Activated T-helper 1 cell treated with Interleukin-2 at 50 U/mL for 16 hours (primary cell): ENCODE data around the gene FHIT.

ENCODE experiments used
- DNase-seq: peaks from one replicate; pipeline ENCODE4 v3.0.0-alpha.2; 2020; ENCODE audit warnings: low read depth

FHIT gene

DNA sequence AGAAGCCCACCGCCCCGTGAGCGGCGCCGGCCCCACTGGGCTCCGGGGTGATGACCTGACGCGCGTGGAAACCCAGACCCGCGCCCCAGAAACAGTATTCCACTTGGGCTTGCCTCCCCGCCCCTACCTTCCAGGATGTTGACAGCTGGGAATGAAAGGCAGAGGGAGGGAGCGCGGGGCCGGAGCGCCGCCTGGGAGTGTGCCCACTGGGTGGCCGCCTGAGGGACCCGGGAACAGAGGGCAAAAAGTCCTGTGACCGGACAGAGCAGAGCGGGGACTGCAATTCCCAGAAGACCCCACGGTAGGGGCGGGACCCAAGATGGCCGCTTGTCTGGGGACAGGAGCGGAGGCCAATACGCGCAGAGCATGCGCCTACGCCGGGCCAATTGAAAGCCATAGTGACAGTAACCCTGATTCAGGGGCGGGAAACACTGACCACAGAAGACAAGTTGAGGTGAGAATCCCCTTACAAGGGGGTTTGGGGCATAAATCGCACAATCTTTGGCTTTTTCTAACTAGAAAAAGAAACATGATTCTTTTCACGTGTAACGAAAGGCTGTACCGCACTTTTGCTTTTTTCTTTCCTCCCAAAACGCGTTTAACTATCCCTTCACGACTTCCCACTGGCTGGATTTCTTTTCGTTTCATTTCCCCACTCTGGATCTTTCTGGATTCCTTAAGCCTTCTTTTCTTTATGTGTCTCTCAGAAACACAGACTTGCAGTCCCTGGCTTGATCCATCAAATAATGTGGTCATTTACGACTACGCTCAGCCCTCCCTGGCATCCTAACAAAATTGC lies at the start of gene FHIT:
Gene FHIT, minus strand, starts transcription at position 279 of the 799 bp plus-strand sequence.
- DNase-seq = peak; percentile 68

DNA sequence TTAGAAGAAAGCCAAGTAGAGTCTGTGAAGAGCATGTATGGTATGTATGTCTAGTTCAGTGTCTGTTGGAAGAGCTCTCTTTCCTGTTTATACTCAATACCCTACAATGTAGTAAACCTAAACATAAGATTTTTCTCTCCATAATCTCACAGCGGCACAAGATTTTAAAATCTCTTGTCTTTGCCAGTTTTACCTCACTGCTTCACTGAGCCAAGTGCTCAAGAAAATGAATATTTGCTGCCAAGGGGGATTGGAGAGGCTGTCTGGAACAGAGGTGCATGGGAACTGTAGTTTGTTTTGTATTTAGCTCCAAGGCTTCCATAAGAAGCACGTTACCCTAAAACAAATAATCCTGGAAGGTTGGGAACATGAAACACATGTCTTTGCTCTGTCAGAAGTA lies 49.5 kb upstream of the FHIT start:
- no peak for DNase-seq

DNA sequence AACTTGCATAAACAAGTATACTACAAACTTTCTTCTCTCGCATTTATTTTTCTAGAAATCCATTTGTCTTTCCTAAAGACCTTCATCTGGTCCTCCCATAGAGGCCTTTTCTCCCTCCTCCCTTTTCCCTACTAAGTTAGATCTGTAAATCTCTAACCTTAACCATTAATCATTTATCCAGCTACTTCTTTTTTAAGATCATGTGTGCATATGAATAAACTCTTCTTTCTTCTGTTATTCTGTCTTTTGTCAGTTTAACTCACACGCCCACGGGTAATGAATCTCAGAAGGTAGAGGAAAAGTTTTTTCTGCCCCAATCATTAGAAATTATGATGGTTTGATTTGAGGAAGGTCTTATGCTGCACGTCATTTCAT lies 48.7 kb upstream of the FHIT start:
- no peak for DNase-seq

DNA sequence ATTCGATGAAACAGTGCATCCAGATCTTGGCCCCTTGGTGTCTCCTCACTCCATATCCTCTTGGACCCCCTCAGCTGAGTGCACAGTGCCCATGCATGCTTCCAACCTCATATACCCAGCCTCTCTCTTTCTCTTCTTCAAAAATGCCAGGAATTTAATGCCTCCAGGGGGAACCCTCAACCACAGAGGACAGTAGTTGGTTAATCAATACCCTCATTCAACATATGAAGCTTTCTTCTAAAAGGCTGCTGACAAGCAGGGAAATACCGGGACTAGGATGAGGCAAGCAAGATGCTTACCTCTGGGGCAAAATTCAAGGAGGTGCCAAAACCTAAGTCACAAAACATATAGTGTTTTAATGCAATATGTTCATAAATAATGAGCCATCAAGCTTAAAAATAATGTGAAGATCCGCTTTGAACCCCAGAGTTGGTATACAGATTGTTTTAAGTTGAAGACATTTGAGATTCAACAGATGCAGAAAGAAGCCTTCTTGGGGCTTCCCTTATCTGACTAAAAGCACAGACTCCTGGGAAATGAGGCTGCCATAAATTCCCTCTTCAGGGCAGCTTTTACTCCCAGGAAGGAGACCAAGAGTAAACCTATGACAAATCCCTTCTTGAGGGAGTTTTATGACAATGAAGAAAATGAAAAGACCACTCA lies 48.2 kb upstream of the FHIT start:
- DNase-seq = no peak

DNA sequence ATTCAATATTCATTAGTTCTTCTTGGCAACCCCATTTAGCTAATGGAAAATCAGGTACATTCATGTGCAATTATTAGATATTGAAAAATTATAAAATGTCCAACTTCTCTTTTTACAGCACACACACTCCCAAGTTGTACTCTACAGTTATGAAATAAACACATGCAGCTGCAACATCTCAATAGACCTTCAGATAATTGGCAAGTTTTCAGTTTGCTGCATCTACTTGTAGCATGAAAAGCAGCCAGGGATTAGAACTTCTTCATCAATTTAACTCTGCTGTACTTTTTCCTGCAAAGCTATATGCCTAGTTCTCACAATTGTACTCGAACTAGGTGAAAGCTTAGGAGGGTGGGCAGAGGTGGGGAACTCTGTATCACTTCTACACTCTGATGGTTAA lies 46.6 kb upstream of the FHIT start:
- no peak for DNase-seq

DNA sequence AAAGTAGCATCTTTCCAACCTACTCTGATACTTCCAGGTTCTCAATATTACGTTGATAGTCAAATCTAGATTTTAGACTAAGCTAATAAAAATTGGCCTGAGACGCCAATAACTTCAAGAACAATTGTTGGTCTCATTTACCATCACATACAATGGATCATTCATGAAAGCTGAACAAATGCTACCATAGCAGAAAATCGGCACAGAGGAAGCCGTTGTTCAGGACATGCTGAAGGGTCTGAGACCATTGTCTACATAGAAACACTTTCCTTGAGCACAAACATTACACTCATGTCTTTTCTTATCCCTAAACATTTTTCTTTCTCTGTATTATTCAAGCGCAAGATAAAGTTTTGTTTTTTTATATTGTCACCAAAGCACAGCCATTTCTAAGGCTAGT lies 37.2 kb upstream of the FHIT start:
- DNase-seq = no peak

DNA sequence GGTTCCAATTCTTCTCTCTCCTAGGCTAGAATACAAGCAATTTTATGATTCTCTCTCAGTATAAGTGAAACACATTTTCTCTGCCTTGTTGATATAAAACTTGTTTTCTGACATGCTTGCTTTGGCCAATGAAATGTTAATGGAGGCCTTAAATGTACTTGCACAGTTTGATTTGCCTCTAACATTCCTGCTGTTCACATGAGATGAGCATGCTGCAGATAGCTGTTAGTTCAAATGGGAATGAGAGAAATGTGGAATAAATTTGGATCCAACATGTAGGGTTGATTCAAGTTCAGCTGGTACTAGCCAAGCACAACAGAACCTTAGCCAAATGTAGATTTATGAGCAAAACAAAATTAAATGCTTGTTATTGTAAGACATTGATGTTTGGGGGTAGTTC lies 32.6 kb upstream of the FHIT start:
- DNase-seq = no peak

DNA sequence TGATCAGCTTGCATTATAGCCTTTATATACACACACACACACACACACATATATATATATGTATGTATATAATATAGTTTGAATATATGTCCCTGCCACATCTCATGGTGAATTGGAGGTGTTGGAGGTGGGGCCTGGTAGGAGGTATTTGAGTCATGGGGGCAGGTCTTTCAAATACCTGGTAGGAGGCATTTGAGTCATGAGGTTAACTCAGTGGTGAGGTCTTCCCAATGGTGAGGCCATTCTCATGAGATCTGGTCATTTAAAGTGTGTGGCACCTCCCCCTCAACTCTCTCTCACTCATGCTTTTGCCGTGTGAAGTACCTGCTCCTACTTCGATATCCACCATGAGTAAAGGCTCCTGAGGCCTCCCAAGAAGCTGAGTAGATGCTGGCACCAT lies 27.5 kb upstream of the FHIT start:
- DNase-seq = no peak

DNA sequence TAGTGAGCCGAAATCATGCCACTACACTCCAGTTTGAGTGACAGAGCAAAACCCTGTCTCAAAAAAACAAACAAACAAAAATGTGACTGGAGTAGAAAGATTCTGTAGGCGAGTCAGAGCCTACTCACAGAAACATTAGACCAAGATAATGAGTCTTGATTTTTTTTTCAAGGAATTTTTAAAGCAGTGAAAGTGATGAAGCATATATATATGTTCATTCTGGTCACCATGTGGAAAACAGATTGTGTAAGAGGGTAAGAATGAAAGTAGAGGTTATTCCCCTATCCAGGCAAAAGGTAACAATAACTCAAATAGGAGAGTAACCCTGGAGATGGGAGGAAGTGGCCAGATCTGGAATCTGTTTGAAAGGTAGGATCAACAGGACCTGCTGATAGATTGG lies 26.2 kb upstream of the FHIT start:
- DNase-seq = no peak

DNA sequence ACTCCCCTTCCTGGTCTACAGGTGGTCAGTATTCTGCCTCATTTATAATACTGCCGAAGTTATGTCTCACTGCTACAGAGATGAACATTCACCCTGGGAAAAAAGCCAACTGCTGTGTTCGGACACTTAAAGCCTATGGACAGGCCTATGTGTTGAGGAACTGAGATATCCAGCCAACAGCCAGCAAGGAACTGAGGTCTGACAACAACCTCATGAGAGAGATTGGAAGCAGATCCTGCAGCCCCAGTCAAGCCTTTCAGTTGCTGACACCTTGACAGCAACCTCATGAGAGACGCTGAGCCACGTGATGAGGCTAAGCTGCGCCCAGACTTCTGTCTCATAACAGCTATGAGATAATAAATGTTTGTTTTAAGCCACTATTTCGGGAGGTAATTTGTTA lies 18.2 kb upstream of the FHIT start:
- DNase-seq = no peak

DNA sequence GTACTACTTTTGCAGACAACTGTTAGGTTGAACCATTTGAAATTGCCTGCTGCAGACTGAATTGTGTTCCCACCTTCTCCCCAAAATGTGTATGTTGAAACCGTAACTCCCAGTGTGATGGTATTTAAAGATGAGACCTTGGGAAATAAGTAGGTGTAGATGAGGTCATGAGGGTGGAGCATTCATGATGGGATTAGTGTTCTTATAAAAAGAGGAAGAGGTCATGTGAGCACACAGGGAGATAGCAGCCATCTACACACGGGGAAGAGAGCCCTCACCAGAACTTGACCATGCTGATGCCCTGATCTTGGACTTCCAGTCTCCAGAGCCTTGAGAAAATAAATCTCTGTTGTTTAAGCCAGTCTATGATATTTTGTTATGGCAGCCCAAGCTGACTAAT lies 17.4 kb upstream of the FHIT start:
- DNase-seq = no peak

DNA sequence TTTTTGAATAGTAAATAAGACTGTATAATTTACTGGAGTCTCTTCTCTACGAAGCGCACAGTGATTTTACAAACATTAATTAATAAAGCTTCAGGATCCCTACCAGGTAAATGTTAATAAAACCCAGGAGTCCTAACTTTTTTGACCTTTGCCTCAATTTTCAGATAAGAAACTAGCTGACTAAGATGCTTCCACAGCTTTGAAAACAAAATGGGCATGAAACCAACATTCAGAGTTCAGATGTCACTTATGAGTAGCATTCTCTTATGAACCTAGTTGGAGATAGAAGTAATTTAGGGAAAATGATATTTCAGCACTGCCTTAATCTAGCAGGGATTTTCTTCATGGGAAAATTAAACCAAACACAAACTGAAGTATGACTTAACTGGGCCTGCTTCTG lies 13.0 kb upstream of the FHIT start:
- no peak for DNase-seq

DNA sequence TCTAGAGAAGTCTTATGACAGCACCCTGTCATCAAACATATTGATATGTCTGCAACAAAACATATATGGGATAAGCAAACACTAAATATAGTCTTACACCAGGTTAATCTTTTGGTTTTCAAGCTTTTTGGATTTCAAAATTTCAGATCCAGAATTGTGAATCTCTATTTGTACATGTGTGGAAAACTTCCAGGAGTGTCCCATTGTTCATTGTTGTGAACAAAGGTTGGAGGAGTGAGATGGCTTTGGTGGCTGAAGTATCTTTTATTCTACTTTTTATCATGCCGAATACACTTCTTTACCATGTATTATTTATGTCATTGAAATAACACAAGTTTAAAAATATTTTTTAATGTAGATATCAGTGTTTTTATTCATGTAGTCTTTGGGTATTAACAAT lies 5.9 kb upstream of the FHIT start:
- DNase-seq = no peak

DNA sequence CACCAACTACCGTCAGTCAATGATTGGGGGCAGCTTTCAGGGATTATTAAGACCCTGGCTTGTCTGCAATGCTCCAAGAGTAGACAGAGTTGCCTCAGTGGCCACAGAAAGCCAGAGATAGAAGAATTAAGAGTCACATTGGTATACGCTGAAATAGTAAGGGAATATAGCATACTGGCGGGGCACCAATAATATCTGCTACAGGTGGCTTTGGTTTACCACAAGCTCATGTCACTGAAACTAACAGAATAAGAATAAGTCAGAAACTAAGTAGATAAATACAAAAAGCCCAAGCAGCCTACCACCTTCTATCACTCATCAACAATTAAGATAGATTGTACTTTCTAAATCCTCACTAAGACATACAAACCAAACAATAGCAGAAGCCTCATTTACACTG lies 2.5 kb upstream of the FHIT start:
- DNase-seq = no peak

DNA sequence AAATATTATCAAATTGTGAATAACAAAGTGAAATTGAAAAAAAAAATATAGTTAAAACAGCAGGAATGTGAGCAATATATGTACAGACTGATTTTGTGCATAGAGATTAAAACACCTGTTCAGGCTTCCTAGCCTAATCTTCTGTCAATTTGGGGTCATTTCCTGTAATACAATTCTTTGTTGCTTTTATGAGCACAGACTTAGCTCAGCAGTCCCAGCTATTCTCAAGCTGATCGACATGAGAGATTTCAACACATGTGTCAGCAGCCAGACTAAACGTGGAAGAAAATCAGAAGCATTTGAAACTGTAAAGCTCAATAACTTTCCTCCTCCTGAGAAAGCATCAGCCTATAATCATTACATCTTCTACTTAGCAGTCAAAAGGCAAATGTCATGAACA lies 1.6 kb upstream of the FHIT start:
- DNase-seq = no peak

DNA sequence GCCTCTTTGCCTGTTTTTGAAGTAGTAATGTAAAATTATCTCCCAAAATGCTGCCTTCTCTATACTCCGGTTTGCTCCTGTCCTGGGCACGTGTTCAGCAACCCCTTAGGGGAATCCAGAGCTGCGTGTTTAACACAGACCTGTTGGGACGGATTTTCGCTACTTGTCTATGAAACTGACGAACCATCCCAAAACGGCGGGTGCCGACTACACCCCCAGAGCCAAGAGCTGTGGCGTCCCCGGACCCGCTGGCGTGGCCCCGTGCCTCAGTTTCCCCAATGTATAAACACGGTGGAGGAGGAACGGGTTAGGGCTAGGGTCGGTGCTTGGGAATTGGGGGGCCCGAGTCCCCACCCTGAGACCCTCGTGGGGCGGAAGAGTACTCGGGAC lies 473 bp downstream of the FHIT start:
- no peak for DNase-seq

DNA sequence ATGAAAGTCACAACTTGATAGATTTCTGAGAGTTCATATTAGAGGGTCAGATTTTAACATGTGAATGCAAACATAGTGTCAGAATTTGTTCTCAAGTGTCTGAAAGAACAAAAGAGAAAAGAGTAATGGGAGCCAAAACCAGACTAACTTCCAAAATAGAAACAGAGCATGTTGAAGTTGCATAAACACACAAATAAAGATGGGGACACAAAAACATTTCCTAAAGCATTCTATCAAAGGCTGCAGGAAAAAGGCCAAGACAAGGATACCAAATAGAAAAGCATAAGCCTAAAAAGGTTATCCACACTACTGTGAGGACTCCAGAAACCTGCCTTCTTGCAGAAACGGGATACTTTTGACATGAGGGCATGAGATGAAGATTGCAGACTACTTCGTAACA lies 2.8 kb downstream of the FHIT start:
- DNase-seq = no peak

DNA sequence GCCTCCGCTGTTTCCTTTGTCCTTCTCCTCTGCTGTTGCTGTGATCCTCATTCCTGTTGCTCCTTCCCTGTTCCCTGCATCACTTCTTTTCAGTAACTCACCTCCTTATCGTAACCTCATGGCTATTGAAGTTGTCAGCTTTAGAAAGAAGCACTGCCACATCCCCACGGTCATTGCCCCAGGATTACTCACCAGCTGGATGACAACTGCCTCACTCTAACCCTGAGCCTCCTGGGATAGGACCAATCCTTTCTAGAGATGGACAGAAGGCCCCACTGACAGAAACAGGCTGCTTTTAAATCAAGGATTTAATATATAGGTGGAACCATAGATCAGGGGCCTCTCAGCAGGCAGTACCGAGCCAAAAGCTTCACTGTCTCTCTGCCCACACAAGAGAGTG lies 4.1 kb downstream of the FHIT start:
- no peak for DNase-seq

DNA sequence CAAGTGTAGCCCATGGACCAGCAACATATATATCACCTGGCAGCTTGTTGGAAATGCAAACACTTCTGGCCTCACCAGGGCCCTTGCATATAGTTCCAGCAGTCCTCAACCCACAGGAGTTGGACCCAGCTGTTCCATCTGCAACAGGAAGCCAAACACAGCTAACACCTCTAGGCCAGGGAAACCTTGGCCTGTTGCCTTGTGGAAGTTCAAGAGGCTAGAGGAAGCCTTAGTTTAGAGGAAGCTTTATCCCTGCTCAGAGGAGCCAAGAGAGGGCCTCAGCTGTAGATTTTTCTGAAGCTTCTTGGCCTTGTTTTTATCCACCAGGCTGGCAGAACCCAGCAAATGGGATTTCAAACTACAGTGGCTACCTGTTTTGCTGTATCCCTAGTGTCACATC lies 11.4 kb downstream of the FHIT start:
- no peak for DNase-seq

DNA sequence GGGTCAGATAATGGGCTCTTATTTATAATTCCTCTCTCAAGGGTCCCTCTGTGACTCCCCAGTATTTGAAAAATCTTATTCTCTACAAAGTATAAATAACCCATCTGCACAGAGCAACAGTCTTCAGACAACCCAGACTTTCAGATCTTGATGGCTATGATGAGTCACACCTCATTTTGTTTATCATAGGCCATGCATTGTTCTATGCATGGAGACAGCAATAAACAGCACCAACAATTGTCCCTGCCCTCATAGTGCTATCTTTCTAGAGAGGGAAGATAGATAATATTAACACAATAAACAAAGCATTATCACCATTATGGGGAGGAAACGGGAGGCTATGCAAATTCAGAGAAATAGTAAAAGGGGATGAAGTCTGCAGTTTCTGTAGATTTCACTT lies 13.4 kb downstream of the FHIT start:
- DNase-seq = no peak

DNA sequence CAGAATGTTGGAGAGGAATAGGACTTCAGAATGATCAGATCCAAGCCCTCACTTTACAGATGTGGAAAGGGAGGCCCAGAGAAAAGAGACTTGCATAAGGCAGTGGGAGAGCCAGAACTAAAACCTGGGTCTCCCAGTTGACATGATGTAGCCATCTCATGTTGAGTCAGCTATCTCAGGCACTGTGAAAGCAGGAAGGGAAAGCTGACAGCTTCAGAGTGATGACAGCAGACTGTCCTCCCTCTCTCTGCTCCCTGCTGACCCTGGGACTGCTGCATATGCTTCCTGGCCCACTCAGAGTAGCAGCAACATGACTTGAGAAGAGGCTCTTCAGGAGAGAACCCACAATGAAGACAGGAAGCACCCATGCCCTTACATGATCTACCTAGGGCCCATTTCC lies 14.7 kb downstream of the FHIT start:
- no peak for DNase-seq

DNA sequence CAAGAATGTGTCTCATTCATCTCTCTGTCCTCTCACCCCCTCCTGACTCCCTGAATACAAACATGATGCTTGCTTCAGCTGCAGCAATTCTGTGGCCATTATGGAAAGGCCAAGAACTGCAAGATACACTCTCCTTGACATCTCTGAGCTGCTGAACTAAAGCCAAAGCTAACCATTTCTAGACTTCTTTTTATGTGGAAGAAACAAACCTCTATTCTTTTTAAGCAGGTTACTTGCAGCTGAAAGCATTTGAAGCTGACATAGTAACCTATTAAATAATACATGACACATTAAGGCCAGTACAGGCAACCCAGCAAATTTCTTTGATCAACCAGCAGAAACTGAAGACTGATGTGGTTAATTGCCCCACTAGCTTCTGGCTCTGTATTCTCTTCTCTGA lies 17.5 kb downstream of the FHIT start:
- no peak for DNase-seq

DNA sequence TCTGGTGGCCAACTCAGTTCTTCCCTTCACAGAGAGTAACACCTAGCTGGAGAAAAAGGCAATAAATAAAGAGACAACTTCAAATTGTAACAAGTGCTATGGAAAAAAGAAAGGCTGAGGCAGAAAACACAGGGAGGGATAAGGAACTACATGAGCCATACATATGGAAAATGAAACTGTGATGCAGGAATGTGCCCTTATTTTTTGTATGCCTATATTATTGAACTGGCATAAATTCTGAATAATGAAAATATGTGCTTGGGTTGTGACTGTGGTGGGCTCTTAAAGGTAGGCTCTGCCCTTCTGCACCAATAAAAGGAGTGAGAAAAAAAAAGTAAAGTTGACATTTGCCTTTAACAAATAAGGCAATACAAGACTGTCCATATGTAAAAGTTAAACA lies 19.6 kb downstream of the FHIT start:
- no peak for DNase-seq

DNA sequence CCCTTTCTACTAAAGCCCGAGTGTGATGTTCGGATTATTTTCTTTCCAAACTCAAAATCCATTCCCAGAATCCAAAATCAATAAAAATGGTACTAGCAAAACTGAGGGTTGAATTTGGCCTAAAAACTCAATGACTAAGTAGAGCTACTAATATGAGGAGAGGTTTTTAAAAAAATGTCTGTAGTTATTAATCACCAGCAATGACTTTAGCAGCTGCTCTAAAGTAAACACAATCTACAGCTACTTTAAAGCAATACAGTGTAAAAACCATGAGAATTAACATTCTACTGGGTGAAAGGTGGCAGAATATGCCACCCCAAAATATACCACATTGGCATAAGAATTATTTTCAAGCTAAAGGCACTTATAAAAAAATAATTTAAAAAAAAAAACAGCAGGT lies 23.5 kb downstream of the FHIT start:
- DNase-seq = no peak
